Right forelimb (tissue), 1 donor: ENCODE data around the gene CCR5AS.
"Not testable (repeated sequence)": the region's sequence is repeated elsewhere in the genome, so short reads cannot be mapped to it uniquely, and the experiment has no call there.

Source experiments
- DNase-seq: peaks from one replicate; pipeline ENCODE4 v3.0.0-alpha.2; 2018

The CCR5AS gene

GRCh38 chr3:46353090-46353489 lies 53.8 kb downstream of the CCR5AS start:
- DNase-seq: no peak

DNA sequence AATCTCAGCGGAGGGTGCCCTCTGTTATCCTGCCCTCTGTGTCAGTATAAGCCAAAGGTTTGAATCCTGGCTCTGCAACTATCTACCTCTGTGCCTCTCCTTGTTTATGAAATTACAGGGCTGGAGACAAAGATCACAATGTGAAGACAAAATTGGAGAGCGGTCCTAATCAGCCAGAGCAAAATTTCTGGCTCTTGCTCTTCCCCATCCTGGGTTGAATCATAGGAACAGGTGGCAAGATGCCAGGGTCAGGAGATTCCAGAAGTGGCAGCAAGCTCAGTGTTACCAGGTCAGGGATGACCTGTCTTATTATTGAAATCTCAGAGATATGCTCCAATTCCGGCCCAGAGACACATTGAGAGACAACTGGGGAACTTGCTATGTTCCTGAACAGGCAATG lies 55.2 kb downstream of the CCR5AS start:
- DNase-seq: no peak

DNA sequence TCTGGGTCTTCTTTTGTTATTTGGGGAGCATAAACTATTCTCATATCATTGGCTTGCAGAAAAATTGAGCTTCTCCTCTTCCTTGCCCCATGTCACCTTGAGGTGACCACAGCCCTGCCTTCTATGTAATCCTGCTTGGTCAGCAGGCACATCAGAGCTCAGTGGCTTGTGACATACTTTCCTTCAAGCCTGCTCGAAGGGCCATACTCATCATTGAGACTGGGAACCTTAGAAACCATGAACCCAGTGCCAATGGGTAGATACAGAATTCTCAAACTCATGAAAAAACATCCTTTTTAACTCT lies 56.7 kb downstream of the CCR5AS start:
- DNase-seq: no peak

DNA sequence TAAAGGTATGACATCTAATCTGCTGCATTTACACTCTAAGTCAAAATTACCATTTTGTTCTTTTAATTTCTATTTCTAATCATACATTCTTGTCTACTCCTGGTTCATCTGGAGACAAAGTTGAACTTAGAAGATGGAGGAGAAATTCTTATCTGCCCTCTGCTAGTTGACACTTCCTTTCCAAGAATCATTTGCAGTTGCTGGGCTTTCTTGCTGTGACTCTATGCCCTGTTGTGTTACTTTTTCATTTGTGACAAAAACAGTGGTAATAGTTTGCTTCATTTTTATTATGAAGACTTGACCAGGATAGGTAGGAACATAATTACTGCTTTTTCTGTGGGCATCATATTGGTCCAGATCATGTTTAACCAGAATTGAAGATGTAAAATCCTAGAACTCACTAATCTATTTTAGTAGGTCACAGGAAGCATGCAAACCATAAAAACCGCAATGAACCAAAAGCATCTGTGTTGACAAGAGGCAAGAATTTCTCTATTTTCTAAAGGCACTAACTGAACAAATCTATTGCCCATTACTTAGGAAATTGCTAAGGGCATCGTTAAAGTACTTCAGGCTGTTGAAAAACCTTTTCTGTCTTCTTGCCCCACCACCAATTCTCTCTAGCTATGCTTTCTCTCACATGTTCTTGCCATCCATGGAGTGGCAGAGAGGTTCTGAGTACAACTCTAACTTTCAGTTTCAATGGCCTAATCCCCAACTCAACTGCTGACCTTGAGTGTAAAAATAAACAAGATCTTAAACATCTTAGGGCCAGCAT lies 57.2 kb downstream of the CCR5AS start:
- DNase-seq: no peak

GRCh38 chr3:46348823-46349482 lies 57.9 kb downstream of the CCR5AS start:
- no peak for DNase-seq

- no peak for DNase-seq
Measured at GRCh38 chr3:46344476-46344875, 62.4 kb downstream of the CCR5AS start.

GRCh38 chr3:46338840-46339239 lies 68.0 kb downstream of the CCR5AS start:
- DNase-seq: no peak

GRCh38 chr3:46337911-46338310 lies 69.0 kb downstream of the CCR5AS start:
- no peak for DNase-seq

GRCh38 chr3:46335541-46335940 lies 71.3 kb downstream of the CCR5AS start:
- DNase-seq: no peak

DNA sequence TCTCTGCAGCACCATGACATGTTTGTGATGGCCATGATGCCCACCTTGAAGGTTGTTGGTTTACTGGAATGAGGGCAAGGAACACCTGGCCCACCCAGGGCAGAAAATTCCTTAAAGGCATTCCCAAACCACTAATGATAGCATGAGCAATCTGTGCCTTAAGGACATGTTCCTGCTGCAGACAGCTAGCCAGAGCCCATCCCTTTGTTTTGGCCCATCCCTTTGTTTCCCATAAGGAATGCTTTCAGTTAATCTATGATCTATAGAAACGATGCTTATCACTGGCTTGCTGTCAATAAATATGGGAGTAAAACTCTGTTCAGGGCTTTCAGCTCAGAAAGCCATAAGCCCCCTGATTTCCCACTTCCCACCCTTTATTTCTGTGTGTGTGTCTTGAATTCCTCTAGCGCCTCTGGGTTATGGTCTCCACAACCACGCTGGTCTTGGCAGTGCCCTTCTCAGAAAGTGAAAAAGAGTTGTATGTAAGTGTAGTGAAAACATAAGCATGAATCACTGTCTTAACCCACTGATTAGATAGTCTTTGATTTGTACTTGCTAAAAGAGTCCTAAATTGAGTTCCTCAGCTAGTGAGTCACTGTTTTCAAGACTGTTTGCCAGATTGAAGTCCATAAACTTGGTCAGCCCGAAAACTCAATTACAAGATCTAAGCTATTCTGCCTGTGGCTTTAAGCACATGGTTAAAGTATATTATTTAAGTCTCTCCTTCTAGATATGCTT lies 72.0 kb downstream of the CCR5AS start:
- DNase-seq: no peak

DNA sequence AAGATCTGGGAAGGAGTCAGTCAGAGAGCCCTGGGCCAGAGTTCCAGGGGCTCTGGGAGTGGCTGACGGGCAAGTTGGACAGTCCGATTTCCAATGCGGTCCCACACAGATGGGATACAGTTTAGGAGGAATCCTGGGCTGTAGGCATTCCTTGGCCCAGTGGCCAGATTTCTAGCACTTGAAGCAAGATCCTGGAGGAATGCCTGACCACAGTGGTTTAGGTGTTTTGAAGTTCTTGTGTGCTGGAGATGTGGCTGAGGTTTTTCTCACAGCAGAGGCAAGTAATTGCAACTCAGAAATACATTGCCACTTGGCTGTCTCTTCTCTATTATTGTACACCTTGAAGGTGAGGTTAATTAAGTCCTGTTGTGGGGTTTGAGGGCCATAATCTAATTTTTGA lies 76.2 kb downstream of the CCR5AS start:
- DNase-seq: not testable (repeated sequence)

DNA sequence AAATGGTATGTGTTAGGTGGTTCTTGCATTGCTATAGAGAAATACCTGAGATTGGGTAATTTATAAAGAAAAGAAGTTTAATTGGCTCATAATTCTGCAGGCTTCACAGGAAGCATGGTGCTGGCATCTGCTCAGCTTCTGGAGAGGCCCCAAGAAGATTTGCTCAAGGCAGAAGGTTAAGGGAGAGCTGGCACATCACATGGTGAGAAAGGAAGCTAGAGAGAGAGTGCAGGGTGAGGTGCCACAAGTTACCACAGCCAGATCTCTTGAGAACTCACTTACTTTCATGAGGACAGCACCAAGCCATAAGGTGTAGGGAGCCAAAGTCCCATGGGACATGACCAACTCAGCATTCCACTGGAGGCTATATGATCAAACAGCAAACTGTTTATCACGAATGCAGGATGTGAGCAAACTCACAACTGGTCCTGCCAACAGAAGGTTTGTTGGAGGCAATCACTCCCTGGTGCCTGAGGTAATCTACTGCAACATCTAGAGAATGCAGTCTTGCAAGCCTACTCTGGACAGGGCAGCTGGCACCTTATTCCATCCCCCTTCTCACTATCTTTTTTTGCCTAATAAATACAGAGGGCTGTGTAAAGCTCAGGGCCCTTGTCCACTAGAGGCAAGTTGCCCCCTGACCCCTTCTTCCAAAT lies 81.1 kb downstream of the CCR5AS start:
- no peak for DNase-seq

- no peak for DNase-seq
Measured at GRCh38 chr3:46324036-46324435, 82.8 kb downstream of the CCR5AS start.

DNA sequence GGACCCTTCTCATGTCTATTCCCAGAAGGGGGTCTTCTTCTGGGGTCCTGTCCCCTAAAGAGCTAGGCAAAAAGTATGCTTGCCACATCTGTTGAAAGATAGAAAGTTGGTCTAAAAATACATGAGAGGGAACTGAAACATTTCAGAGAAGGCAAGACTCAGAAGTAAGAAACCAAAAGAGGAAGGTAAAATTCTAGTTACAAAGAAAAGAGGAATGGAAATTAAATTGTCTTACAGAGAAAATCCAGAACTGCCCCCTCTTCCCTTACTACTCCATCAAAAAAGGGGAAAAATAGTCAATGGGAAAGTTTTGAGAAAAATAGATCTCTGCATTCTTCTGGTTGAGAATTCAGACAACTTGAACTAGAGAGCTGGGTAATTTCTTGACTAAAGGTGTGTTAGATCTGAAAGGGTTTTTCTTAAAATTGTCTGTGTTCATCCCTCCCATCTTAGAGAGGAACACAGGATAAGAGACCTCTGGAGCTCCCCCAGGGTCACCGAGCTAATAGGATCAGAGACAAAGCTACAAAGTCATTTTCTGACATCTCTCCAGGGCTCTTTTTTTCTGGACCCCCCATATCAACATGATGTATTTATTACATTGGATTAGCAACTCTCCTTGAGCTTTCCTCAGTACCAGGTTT lies 85.3 kb downstream of the CCR5AS start:
- no peak for DNase-seq

- DNase-seq: no peak
Measured at GRCh38 chr3:46318207-46318927, 88.5 kb downstream of the CCR5AS start.

- no peak for DNase-seq
Measured at GRCh38 chr3:46316206-46316605, 90.7 kb downstream of the CCR5AS start.

GRCh38 chr3:46314517-46314916 lies 92.3 kb downstream of the CCR5AS start:
- no peak for DNase-seq
